GM12892 (cell line): Measurements from ENCODE around the gene ZNF343.

ENCODE experiments used
- POLR2A ChIP-seq: IDR thresholded peaks from 2 replicates; pipeline ENCODE4 v1.6.1; 2011; ENCODE audit warnings: low read depth, low read length, control low read depth
- POLR2AphosphoS5 ChIP-seq: IDR thresholded peaks from 2 replicates; pipeline ENCODE4 v1.6.1; 2011; ENCODE audit warnings: low read depth, low read length, control low read depth
- TAF1 ChIP-seq: IDR thresholded peaks from 2 replicates; pipeline ENCODE4 v1.6.1; 2011; ENCODE audit warnings: low read depth, mild to moderate bottlenecking, control low read depth, low read length, borderline replicate concordance

GRCh38 chr20:2538931-2539720 lies 30.4 kb upstream of the ZNF343 start:
- no peak for TF ChIP-seq POLR2A
- no peak for TF ChIP-seq TAF1
- TF ChIP-seq POLR2AphosphoS5: no peak
